Measurements from ENCODE around the gene SCN9A. TPM values are rescaled to one million over a fixed set of nuclear protein-coding genes. Genes with fewer than 3 reads are reported as not detected.

The SCN9A gene
- total RNA-seq, 2 experiments from 2014 or later = not detected

DNA sequence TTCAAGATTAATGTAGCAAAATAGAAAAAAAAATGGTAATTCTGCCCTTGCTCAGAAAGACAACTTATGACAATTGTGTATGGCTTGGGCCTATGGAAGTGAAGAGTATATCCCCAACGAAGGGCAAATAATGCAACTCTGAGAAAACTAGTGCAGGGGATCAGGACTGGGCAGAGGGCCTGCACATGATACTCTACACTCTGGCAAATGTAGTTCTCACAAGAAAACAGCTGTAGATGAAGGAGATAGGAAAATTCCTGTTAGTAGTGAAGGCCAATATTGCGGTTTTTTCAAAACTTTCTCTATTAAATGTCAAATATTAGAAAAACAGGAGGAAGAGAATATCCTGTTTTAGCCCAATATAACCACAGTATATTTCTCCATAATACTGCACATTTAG is 77.8 kb downstream of the SCN9A start:
- H3K9me2 ChIP-seq (ENCODE audit: insufficient read depth, low read length) = no peaks in the 10 kb centered on the region
- H3K9me3 ChIP-seq (ENCODE audit: low read length) = no peaks in the 10 kb centered on the region
- H3K27ac ChIP-seq (ENCODE audit: low read depth, low read length, poor library complexity, severe bottlenecking) = no peak overlapping the region
- H4K20me1 ChIP-seq (ENCODE audit: insufficient read depth, low read length) = no peaks in the 10 kb centered on the region
- BruUV-seq (replicated peaks) = no TSS peak
- H3K36me3 ChIP-seq (ENCODE audit: insufficient read depth, low read length) = no peaks in the 10 kb centered on the region
- DNase-seq (ENCODE audit: low spot score) = no peak
- no peaks in the 10 kb centered on the region for H3K79me2 ChIP-seq (ENCODE audit: insufficient read depth, low read depth, low read length)
- no peak overlapping the region for H3K4me3 ChIP-seq (ENCODE audit: low read depth, low read length, poor library complexity, severe bottlenecking)
- no peak for TF ChIP-seq EZH2phosphoT487 (IDR thresholded peaks at IDR 0.05; ENCODE audit: borderline replicate concordance, low read depth, low read length)
- TF ChIP-seq, protein P1, sequence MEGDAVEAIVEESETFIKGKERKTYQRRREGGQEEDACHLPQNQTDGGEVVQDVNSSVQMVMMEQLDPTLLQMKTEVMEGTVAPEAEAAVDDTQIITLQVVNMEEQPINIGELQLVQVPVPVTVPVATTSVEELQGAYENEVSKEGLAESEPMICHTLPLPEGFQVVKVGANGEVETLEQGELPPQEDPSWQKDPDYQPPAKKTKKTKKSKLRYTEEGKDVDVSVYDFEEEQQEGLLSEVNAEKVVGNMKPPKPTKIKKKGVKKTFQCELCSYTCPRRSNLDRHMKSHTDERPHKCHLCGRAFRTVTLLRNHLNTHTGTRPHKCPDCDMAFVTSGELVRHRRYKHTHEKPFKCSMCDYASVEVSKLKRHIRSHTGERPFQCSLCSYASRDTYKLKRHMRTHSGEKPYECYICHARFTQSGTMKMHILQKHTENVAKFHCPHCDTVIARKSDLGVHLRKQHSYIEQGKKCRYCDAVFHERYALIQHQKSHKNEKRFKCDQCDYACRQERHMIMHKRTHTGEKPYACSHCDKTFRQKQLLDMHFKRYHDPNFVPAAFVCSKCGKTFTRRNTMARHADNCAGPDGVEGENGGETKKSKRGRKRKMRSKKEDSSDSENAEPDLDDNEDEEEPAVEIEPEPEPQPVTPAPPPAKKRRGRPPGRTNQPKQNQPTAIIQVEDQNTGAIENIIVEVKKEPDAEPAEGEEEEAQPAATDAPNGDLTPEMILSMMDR (conservative IDR thresholded peaks at IDR 0.05; ENCODE audit: low read length) = no peak
- CTCF ChIA-PET (ENCODE audit: unreplicated experiment) = no interaction called here
- intact Hi-C loops (cut with micrococcal nuclease; ENCODE audit: unreplicated experiment) = no loop called here
- POLR2A ChIA-PET = no interaction called here
- no peak overlapping the region for H3K4me2 ChIP-seq (ENCODE audit: low read length)
- H2AFZ ChIP-seq (ENCODE audit: low read length) = no peak overlapping the region
- H3K4me1 ChIP-seq (ENCODE audit: insufficient read depth, low read length, poor library complexity, severe bottlenecking) = no peaks in the 10 kb centered on the region

DNA sequence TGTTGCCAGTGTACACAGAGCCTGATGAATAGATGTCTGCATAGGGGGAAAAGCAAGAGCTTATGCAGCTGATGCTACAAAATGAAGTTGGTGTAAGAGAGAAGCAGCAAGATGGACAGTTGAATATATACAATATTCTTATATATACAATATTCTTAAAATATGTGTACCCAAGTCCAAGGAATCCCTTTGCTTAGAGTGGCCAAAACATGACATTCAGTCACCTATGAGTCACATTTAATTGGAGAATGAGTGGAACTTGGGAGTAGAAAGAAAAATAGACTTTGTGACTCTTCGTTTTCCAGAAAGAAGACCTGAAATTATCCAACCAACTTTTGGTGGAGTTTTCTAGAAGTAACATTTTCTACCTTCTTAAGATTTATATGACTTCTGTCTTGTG is 81.8 kb downstream of the SCN9A start:
- Histone ChIP-seq H3K79me2 (ENCODE audit: insufficient read depth, low read depth, low read length) (no peaks in the 10 kb centered on the region), H3K4me2 (ENCODE audit: low read length) (no peak overlapping the region), H4K20me1 (ENCODE audit: insufficient read depth, low read length) (no peaks in the 10 kb centered on the region), H3K36me3 (ENCODE audit: insufficient read depth, low read length) (no peaks in the 10 kb centered on the region), H3K9me3 (ENCODE audit: low read length) (no peaks in the 10 kb centered on the region), H2AFZ (ENCODE audit: low read length) (no peak overlapping the region), H3K9me2 (ENCODE audit: insufficient read depth, low read length) (no peaks in the 10 kb centered on the region), H3K4me3 (ENCODE audit: low read depth, low read length, poor library complexity, severe bottlenecking) (no peak overlapping the region), H3K4me1 (ENCODE audit: insufficient read depth, low read length, poor library complexity, severe bottlenecking) (no peaks in the 10 kb centered on the region), H3K27ac (ENCODE audit: low read depth, low read length, poor library complexity, severe bottlenecking) (no peak overlapping the region)
- ChIA-PET CTCF (ENCODE audit: unreplicated experiment) (no interaction called here), POLR2A (no interaction called here)
- TF ChIP-seq, protein P1 (conservative IDR thresholded peaks at IDR 0.05; ENCODE audit: low read length) = no peak
- TF ChIP-seq EZH2phosphoT487 (IDR thresholded peaks at IDR 0.05; ENCODE audit: borderline replicate concordance, low read depth, low read length) = no peak
- BruUV-seq (replicated peaks) = no TSS peak
- intact Hi-C loops (cut with micrococcal nuclease; ENCODE audit: unreplicated experiment) = no loop called here
- no peak for DNase-seq (ENCODE audit: low spot score)

- intact Hi-C loops (cut with micrococcal nuclease; ENCODE audit: unreplicated experiment) = no loop called here
- Histone ChIP-seq H3K4me1 (ENCODE audit: insufficient read depth, low read length, poor library complexity, severe bottlenecking) (no peaks in the 10 kb centered on the region), H3K27ac (ENCODE audit: low read depth, low read length, poor library complexity, severe bottlenecking) (no peak overlapping the region), H3K9me3 (ENCODE audit: low read length) (no peaks in the 10 kb centered on the region), H3K36me3 (ENCODE audit: insufficient read depth, low read length) (no peaks in the 10 kb centered on the region), H4K20me1 (ENCODE audit: insufficient read depth, low read length) (no peaks in the 10 kb centered on the region), H2AFZ (ENCODE audit: low read length) (no peak overlapping the region), H3K4me2 (ENCODE audit: low read length) (no peak overlapping the region), H3K9me2 (ENCODE audit: insufficient read depth, low read length) (no peaks in the 10 kb centered on the region), H3K79me2 (ENCODE audit: insufficient read depth, low read depth, low read length) (no peaks in the 10 kb centered on the region), H3K4me3 (ENCODE audit: low read depth, low read length, poor library complexity, severe bottlenecking) (no peak overlapping the region)
- no TSS peak for BruUV-seq (replicated peaks)
- no peak for DNase-seq (ENCODE audit: low spot score)
- POLR2A ChIA-PET = no interaction called here
- CTCF ChIA-PET (ENCODE audit: unreplicated experiment) = no interaction called here
- TF ChIP-seq, protein P1 (conservative IDR thresholded peaks at IDR 0.05; ENCODE audit: low read length) = no peak
- TF ChIP-seq EZH2phosphoT487 (IDR thresholded peaks at IDR 0.05; ENCODE audit: borderline replicate concordance, low read depth, low read length) = no peak
Measured at GRCh38 chr2:166285215-166285614, 90.5 kb downstream of the SCN9A start.

Measured in OCI-LY7 (cell line).